SKM-1 treated with dmso at 0.1 percent for 144 hours (cell line): ENCODE measurements around the gene GAA.
"Not testable (repeated sequence)": the region's sequence is repeated elsewhere in the genome, so short reads cannot be mapped to it uniquely, and the experiment has no call there.

Experiments
- DNase-seq: peaks from one replicate; lab custom pipeline; 2025; ENCODE audit not compliant: unreplicated experiment; lab: John Stamatoyannopoulos, UW

Gene GAA

DNA sequence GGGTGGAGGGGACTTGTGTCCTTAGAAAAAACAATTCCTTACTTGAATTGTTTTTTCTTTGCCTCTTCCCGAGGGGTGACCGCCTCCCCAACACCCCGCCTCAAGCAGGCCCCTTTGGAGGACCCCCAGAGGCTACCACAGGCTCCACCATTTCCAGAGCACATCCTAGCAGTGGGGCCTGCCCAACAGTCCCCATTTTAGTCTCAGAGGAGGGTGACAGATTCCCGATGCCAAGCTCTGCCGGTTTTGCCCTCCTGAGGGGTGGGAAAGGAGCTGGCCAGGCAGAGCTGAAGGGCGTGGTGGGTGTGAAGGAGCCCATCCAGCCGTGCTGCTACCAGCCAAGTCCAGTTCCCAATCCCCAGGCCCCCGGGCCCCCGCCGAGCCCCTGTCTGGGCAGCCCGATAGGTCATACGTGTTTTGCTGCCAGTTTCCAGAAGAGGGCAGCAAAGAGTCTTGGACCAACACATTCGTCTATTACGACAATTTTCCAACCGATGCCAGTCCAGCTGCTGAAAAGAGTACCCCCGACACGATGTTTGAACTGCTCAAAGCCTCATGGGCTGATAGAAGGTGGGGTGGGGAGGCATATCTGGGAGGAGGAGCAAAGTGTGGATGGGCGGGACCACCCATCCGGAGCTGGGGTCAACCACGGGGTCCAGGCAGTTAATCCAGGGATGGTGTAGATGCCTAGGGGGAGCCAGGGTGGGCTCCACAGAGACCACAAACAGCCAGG lies 18.8 kb upstream of the GAA start:
- DNase-seq: peak; percentile 60

- DNase-seq: no peak
Observed at GRCh38 chr17:80083136-80083661, 18.2 kb upstream of the GAA start.

GRCh38 chr17:80084773-80085172 lies 16.6 kb upstream of the GAA start:
- no peak for DNase-seq

DNA sequence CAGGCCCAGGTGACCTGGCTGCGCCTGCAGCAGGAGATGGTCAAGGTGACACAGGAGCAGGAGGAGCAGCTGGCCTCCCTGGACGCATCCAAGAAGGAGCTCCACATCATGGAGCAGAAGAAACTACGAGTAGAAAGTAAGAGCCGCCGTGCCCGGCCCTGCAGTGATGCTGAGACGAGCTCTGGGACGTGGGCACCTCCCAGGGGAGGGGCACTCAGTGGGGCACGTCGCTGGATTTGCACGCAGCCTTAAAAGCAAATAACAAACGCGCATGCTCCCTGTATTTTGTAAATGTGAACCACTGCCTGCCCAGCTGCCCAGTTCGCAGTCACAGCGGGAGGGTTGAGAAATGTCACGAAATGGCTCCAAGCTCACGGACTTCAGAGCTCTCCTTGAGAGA lies 15.3 kb upstream of the GAA start:
- DNase-seq: no peak

DNA sequence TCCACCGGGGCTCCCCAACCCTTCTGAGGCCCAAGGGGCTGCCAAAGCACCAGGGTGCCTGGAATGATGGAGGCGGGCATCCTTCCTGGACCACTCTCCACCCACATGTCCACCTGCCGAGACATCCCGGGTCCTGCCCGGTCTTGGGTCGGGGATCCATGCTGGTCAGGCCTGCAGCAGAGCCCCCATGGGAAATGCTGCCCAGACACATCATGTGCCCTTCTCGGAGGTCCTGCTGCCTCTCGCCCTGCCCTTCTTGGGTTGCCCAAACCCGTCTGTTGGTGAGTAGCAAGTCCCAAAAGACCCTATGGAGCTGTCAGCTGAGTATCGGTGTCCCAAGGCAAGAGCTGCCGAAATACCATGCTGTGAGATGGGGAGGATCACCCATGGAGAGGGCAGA lies 14.8 kb upstream of the GAA start:
- DNase-seq: no peak

- no peak for DNase-seq
Observed at GRCh38 chr17:80087346-80088265, 13.8 kb upstream of the GAA start.

GRCh38 chr17:80089762-80090161 lies 11.6 kb upstream of the GAA start:
- DNase-seq: no peak

- DNase-seq: not testable (repeated sequence)
Observed at GRCh38 chr17:80090164-80090563, 11.2 kb upstream of the GAA start.

- DNase-seq: no peak
Observed at GRCh38 chr17:80091376-80091775, 10.0 kb upstream of the GAA start.

DNA sequence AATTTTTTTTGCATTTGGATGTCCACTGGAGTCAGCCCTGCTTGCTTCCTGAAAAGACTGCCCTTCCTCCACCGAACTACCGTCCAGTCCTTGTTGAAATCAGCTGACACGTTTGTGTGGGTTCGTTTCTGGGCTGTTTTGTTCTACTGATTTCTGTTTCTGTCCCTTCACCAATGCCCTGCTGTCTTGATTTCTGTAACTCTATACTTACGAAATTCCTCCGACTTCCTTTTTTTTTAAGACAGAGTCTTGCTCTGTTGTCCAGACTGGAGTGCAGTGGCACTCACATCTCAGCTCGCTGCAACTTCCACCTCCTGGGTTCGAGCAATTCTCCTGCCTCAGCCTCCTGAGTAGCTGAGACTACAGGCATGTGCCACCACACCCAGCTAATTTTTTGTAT lies 8.4 kb upstream of the GAA start:
- peak; percentile 94 for DNase-seq

DNA sequence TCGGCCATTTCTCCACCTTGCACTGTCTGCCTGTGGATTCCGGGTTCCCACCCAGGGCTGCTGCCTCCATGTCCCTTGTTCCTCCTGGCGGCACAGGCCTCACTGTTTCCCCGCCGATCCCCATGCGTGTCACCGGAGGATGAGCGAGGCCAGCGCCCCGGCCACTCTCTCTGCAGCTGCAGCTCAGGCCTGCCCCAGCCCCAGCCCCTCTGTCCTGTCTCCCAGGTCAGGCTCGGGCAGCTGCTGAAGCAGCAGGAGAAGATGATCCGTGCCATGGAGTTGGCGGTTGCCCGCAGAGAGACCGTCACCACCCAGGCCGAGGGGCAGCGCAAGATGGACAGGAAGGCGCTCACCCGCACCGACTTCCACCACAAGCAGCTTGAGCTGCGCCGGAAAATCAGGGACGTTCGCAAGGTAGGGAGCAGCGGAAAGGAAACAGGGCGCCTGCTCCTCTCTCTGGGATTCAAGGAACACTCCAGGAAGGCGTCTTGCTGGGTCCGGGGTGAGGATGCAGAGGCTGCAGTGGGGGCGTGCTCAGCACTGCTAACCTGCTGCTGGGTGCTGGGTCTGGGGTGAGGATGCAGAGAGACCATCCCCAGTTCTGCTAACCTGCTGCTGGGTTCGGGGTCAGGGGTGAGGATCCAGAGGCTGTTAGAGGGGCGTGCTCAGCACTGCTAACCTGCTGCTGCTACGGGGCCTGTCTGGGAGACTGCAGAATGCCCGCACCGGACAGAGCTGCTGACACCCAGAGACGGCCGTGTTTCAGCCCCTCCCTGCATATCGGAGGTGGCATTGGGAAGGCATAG lies 6.1 kb upstream of the GAA start:
- no peak for DNase-seq

DNA sequence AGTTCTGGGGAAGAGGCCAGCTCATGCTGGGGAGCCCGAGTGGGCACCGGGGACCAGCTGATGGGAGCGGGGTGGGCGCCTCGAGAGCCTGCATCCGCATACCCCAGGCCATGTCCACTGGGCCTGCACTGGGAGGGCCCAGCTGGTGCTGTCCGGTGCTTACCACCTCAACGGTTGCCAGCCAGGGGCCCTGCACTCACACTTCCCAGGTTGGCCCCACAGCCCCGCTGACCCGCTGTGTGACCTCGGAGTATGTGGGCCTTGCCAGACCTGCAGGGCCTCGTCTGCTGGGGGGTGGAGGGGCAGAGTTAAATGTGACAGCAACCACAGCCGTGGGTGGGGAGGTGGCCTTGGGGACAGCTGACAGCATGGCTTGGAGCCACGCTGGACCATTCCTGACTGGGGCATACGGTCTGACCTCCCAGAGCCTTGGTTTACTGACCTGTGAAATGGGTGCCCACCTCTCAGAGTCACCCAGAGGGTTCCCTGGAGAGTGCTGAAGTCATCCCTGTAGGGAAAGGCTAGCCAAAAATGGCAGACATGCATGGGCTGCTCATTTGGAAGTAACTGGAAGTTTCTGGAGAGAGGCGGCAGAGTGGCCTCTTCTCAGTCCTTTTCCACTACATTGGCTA lies 5.4 kb upstream of the GAA start:
- no peak for DNase-seq

DNA sequence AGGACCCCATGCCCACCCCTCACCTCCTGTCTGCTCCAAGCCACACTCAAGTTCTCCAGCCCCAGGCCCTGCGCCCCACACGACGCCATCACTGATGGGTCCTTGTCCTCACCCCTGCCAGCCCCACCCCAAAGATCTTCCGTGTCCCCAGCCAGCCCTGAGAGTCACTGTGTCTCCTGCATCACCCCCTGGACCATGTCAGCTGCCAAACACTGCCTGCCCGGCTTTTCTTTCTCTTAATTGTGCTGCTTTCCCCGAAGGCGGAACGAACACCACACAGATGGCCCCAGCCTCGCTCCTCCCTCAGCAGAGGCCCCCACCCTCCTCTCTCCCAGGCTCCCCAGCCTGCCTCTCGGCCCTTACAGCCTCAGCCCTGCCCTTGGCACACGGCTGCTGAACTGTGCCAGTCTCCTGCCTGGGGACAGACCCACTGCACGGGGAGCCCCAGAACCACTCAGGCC lies 4.8 kb upstream of the GAA start:
- DNase-seq: no peak

DNA sequence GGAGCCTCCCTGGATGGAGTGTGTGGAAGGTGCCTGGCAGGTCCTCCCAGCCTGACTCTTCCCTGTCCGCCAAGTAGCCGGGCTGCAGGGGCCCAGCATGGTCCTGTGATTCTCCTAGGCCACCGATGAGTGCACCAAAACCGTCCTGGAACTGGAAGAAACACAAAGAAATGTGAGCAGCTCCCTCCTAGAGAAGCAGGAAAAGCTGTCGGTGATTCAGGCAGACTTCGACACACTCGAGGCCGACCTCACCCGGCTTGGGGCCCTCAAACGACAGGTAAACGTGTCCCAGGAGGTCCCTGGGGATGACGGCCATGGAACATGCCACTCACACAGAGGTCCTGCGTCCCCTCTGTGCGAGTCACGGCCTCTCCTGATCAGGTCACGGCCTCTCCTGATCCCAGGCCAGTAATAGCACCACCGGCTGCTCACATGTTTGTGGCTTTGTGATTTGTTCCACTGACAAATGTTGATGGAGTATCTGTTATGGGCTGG lies 4.2 kb upstream of the GAA start:
- no peak for DNase-seq

DNA sequence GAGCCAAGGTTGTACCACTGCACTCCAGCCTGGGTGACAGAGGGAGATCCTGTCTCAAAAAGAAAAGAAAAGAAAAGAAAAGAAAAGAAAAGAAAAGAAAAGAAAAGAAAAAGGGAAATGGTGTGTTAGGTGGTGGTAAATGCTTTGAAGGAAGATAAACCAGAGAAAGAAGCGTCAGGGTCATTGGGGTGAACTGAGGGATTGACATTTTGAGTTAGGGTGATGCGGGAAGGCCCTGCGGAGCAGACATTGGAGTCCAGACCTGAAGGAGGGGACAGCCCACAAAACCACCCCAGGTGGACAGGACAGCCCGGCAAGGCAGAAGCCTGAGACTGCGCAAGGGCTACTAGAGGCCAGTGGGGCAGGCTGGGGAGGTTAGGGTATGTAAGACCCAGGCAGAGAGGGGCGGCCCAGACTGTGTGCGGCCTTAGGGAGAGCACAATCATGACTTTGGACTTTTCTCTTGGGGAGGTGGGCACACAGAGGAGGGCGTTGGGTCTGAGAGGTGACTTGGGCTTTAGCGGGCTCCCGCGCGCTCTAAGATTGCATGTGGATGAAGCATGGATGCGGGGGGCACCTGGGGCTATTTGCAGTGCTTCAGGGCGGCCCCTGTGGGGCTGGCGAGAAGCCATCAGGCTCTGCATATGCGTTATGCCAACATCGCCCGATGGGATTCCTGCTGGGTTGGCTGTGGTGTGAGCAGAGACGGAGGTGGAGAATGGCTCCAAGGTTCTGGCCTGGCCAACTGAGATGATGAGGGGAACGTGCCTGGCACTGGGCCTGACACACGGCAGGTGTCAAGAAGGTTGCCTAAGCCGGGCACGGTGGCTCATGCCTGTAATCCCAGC lies 3.3 kb upstream of the GAA start:
- DNase-seq: no peak

GRCh38 chr17:80099291-80100034 lies 1.9 kb upstream of the GAA start:
- DNase-seq: no peak

GRCh38 chr17:80100035-80100323 lies 1.4 kb upstream of the GAA start:
- no peak for DNase-seq

GRCh38 chr17:80101946-80102663 lies 724 bp downstream of the GAA start:
- DNase-seq: peak; percentile 20
